ENCODE data around the gene MRPL17. TPM values are rescaled to one million over a fixed set of nuclear protein-coding genes. Genes with fewer than 3 reads are reported as not detected.
"Not testable (repeated sequence)": the region's sequence is repeated elsewhere in the genome, so short reads cannot be mapped to it uniquely, and the experiment has no call there.

MRPL17 gene
- total RNA-seq, 4 donors from 2014 or later = 9.3 to 62.9 (median 14.2) TPM

DNA sequence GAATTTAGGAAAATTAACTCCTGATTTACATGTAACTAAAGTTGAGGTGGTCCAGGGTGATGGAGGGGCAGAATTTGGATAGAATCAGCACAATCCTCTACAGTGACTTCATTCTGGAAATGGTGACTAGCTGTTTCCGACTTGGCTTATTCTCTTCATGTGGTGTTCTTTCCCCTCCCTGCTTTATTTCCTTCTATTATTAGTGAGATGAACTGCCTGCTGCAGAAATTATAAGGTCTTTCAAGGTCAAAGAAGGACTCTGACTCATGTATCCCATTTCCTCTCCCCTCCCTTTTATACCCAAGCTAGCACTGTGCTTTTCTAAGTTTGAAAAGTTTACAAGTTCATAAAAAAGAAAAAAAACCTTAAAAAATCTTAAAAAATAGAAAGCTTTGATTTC, 12.2 kb upstream of the MRPL17 start:
- WGBS, 2 donors (ENCODE audit: low coverage in 1 of 2) = 52 to 80% methylated on average over 1 of the region's 1 CpG
- no peaks in the 10 kb centered on the region for H3K9me3 ChIP-seq
- intact Hi-C loops (cut with DNase I; ENCODE audit: low total_unique reads) = no loop called here
- H3K27ac ChIP-seq = peak overlapping the region; percentile 33 to 64 (median 42)
- peaks cover 0 to 16% (median 0%) of the 10 kb centered on the region in 4 donors for H3K4me1 ChIP-seq
- no peak overlapping the region for H3K4me3 ChIP-seq
- in situ Hi-C loops (cut with MboI; ENCODE audit: low pct_ligation_motif_present in 1 of 4, low pct_unique_long_range_greater_than_20kb in 1 of 4, low sequenced_read_pairs in 3 of 4) = no loop called here
- no peaks in the 10 kb centered on the region for H3K27me3 ChIP-seq
- no peaks in the 10 kb centered on the region for H3K36me3 ChIP-seq
- TF ChIP-seq, protein P1, sequence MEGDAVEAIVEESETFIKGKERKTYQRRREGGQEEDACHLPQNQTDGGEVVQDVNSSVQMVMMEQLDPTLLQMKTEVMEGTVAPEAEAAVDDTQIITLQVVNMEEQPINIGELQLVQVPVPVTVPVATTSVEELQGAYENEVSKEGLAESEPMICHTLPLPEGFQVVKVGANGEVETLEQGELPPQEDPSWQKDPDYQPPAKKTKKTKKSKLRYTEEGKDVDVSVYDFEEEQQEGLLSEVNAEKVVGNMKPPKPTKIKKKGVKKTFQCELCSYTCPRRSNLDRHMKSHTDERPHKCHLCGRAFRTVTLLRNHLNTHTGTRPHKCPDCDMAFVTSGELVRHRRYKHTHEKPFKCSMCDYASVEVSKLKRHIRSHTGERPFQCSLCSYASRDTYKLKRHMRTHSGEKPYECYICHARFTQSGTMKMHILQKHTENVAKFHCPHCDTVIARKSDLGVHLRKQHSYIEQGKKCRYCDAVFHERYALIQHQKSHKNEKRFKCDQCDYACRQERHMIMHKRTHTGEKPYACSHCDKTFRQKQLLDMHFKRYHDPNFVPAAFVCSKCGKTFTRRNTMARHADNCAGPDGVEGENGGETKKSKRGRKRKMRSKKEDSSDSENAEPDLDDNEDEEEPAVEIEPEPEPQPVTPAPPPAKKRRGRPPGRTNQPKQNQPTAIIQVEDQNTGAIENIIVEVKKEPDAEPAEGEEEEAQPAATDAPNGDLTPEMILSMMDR (IDR thresholded peaks at IDR 0.05) = no peak
- TF ChIP-seq POLR2AphosphoS5 (IDR thresholded peaks at IDR 0.05) = peak in 1 of 3 donors; percentile 32
- no peak for DNase-seq

DNA sequence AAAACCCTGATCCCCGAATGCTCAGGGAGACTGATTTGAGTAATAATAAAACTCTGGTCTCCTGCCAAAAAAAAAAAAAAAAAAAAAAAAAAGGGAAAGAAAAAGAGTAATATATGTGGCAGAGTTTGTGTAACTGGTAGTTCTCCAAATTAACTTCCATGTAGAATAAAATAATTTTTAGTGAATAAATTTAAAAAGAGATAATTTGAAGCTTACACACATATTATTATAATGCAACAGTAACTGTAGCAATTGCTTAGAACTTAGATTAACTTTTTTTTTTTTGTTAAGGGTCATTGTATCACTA, 11.0 kb upstream of the MRPL17 start:
- Histone ChIP-seq H3K4me3 (no peak overlapping the region), H3K27me3 (no peaks in the 10 kb centered on the region), H3K4me1 (peaks cover 0 to 16% (median 0%) of the 10 kb centered on the region in 4 donors), H3K27ac (peak overlapping the region in 3 of 4 donors; percentile 11 to 64 (median 41)), H3K9me3 (no peaks in the 10 kb centered on the region), H3K36me3 (no peaks in the 10 kb centered on the region)
- TF ChIP-seq POLR2AphosphoS5 (IDR thresholded peaks at IDR 0.05) (no peak), POLR2A (IDR thresholded peaks at IDR 0.05) (no peak), EP300 (IDR thresholded peaks at IDR 0.05; ENCODE audit: low read depth) (no peak)
- TF ChIP-seq, protein P1 (IDR thresholded peaks at IDR 0.05) = no peak
- in situ Hi-C loops (cut with MboI; ENCODE audit: low pct_ligation_motif_present in 1 of 4, low pct_unique_long_range_greater_than_20kb in 1 of 4, low sequenced_read_pairs in 3 of 4) (no loop called here), intact Hi-C loops (cut with DNase I; ENCODE audit: low total_unique reads) (no loop called here)
- WGBS, 2 donors (ENCODE audit: low coverage in 1 of 2) = 0% methylated on average over 1 of the region's 1 CpG; no CpG with 5 or more reads in 1 of the 2 donors
- DNase-seq = no peak

DNA sequence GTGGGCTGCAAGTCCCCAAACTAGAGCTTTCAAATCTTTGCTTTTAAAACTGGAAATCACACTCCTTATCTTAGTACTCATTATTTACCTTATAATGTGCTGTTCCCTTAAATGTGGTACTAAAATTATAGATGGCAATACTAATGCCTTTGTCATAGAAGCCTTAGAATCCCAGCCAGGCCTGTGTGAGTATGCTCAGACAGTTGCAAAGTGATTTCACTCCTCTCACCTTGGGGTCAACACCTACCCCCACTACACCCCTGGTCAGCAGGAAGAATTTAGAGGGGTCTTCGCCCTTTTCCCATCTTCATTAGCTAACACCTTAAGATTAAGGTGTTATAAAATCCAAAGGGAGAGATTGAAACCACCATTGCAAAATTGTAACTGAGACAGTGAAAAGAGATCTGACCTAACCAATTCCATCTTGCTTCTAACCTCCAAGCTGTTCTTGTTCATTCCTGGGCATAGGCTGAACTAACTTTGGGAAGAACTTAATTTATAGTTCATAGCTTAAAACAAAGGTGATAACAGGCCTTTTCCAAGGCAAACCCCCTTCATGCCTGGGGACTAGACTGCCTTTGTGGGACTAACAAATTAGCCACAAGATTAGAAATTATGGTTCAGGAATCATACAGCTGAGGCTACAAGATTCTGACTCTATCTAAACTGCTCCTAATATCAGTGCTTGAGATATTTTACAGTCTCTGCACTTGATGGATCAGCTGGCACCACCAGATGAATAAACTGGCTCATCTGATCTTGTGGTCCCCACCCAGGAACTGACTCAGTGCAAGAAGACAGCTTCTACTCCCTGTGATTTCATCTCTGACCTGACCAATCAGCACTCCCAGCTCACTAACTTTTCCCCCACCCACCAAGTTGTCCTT, 10.4 kb upstream of the MRPL17 start:
- no peak overlapping the region for H3K4me3 ChIP-seq
- TF ChIP-seq, protein P1 (IDR thresholded peaks at IDR 0.05) = no peak
- TF ChIP-seq POLR2AphosphoS5 (IDR thresholded peaks at IDR 0.05) (no peak), POLR2A (IDR thresholded peaks at IDR 0.05) (no peak), EP300 (IDR thresholded peaks at IDR 0.05; ENCODE audit: low read depth) (no peak)
- no peaks in the 10 kb centered on the region for H3K27me3 ChIP-seq
- DNase-seq = no peak
- H3K27ac ChIP-seq = no peak overlapping the region
- WGBS, 2 donors (ENCODE audit: low coverage in 1 of 2) = 94% methylated on average over 1 of the region's 1 CpG; no CpG with 5 or more reads in 1 of the 2 donors
- H3K9me3 ChIP-seq = no peaks in the 10 kb centered on the region
- in situ Hi-C loops (cut with MboI; ENCODE audit: low pct_ligation_motif_present in 1 of 4, low pct_unique_long_range_greater_than_20kb in 1 of 4, low sequenced_read_pairs in 3 of 4) (no loop called here), intact Hi-C loops (cut with DNase I; ENCODE audit: low total_unique reads) (no loop called here)
- H3K36me3 ChIP-seq = no peaks in the 10 kb centered on the region
- H3K4me1 ChIP-seq = peaks cover 0 to 16% (median 0%) of the 10 kb centered on the region in 4 donors

DNA sequence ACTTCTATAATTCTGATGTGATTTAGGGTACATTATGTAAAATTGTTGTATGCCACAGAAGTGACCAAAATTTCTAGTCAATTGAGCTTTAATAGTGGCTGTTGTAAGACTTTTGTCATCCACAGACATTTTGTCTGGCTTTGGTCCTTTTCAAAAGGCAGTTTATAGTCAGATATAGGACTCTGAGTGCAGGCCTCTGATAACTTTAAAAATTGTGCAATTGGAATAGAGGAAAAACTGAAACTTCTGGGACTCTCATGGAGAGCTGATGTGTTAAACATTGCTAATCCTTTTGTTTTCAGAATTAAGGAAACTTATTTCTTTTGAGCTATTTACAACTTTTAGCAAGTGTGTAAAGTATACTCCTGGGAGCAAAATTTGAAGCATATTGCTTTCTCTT, 9.0 kb upstream of the MRPL17 start:
- no peaks in the 10 kb centered on the region for H3K36me3 ChIP-seq
- TF ChIP-seq EP300 (IDR thresholded peaks at IDR 0.05; ENCODE audit: low read depth) (no peak), POLR2AphosphoS5 (IDR thresholded peaks at IDR 0.05) (no peak), POLR2A (IDR thresholded peaks at IDR 0.05) (no peak)
- TF ChIP-seq, protein P1 (IDR thresholded peaks at IDR 0.05) = no peak
- no peak overlapping the region for H3K4me3 ChIP-seq
- no peak for DNase-seq
- in situ Hi-C loops (cut with MboI; ENCODE audit: low pct_ligation_motif_present in 1 of 4, low pct_unique_long_range_greater_than_20kb in 1 of 4, low sequenced_read_pairs in 3 of 4) (no loop called here), intact Hi-C loops (cut with DNase I; ENCODE audit: low total_unique reads) (no loop called here)
- no peak overlapping the region for H3K27ac ChIP-seq
- H3K9me3 ChIP-seq = no peaks in the 10 kb centered on the region
- H3K27me3 ChIP-seq = no peaks in the 10 kb centered on the region
- H3K4me1 ChIP-seq = peaks cover 0 to 16% (median 0%) of the 10 kb centered on the region in 4 donors

DNA sequence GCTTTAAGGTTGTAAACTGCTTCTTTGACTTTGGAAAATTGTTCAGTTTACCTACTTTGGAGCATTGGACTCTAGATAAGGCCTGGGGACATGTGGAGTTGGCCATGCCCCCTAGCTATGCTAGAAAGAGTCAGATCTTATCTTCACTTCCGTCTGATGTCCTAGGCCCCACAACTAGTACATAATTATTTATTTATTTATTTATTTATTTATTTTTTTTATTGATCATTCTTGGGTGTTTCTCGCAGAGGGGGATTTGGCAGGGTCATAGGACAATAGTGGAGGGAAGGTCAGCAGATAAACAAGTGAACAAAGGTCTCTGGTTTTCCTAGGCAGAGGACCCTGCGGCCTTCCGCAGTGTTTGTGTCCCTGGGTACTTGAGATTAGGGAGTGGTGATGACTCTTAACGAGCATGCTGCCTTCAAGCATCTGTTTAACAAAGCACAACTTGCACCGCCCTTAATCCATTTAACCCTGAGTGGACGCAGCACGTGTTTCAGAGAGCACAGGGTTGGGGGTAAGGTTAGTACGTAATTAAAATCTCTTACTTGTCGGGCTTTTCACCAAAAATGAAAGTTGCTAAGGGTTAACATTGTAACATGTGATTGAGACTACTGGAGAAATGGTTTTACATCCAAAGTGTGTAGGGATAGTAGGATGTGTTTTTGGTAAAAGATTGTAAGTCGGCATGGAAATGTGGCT, 7.4 kb upstream of the MRPL17 start:
- H3K9me3 ChIP-seq; in situ Hi-C loops (cut with MboI; ENCODE audit: low pct_ligation_motif_present in 1 of 4, low pct_unique_long_range_greater_than_20kb in 1 of 4, low sequenced_read_pairs in 3 of 4); H3K4me1 ChIP-seq; DNase-seq; H3K36me3 ChIP-seq; intact Hi-C loops (cut with DNase I; ENCODE audit: low total_unique reads); H3K4me3 ChIP-seq; H3K27ac ChIP-seq; H3K27me3 ChIP-seq: not testable (repeated sequence)
- 80 to 84% methylated on average over 3 to 9 of the region's 11 CpGs for WGBS, 2 donors (ENCODE audit: low coverage in 1 of 2)

Measured in transverse colon (tissue), 4 donors.